SU-DHL-6 (cell line): ENCODE measurements around the gene ICA1.

Source experiments
- H2AFZ ChIP-seq: fragments of 200-600 bp; sonication (generic); 2 replicates; pipeline ENCODE4 v1.6.1; 2014; ENCODE audit warnings: low read depth, mild to moderate bottlenecking, moderate library complexity, mixed read lengths, antibody characterized with exemption, low read length; ENCODE audit not compliant: severe bottlenecking
- H3F3A ChIP-seq: fragments of 200-600 bp; shearing (Covaris generic); 2 replicates; pipeline ENCODE4 v1.6.0; 2016; ENCODE audit warnings: antibody characterized with exemption, mild to moderate bottlenecking; ENCODE audit not compliant: insufficient read depth
- H3K27ac ChIP-seq: fragments of 200-600 bp; sonication (generic); 2 replicates; pipeline ENCODE4 v1.5.1; 2016; ENCODE audit warnings: low read depth, mild to moderate bottlenecking, low read length, moderate library complexity, mixed read lengths
- H3K27me3 ChIP-seq: fragments of 200-600 bp; sonication (generic), shearing (Covaris generic); 2 replicates; pipeline ENCODE4 v1.6.0; 2014; ENCODE audit warnings: mild to moderate bottlenecking, low read length
- H3K36me3 ChIP-seq: fragments of 200-600 bp; sonication (generic); 2 replicates; pipeline ENCODE4 v1.6.1; 2014; ENCODE audit warnings: mild to moderate bottlenecking, low read length, mixed read lengths
- H3K4me2 ChIP-seq: fragments of 300-600, 200-600 bp; shearing (Covaris generic), sonication (generic); 2 replicates; pipeline ENCODE4 v1.6.0; 2014; ENCODE audit warnings: low read length, low read depth, mild to moderate bottlenecking; ENCODE audit not compliant: poor library complexity, severe bottlenecking
- H3K4me3 ChIP-seq: fragments of 200-600 bp; sonication (generic); 2 replicates; pipeline ENCODE4 v1.5.1; 2014; ENCODE audit warnings: antibody characterized with exemption, low read length, mild to moderate bottlenecking, mixed read lengths; ENCODE audit not compliant: insufficient read depth, poor library complexity, severe bottlenecking
- H3K79me2 ChIP-seq: fragments of 200-600 bp; sonication (generic); 2 replicates; pipeline ENCODE4 v1.6.1; 2014; ENCODE audit warnings: mild to moderate bottlenecking, low read length, moderate library complexity; ENCODE audit not compliant: insufficient read depth
- H3K9ac ChIP-seq: fragments of 200-600 bp; sonication (generic); 2 replicates; pipeline ENCODE4 v1.7.0; 2014; ENCODE audit warnings: mild to moderate bottlenecking, low read length
- H3K9me2 ChIP-seq: fragments of 200-600 bp; sonication (generic); replicated peaks from 2 replicates; pipeline ENCODE4 v1.6.1; 2014; ENCODE audit warnings: low read length; ENCODE audit not compliant: insufficient read depth
- H3K9me3 ChIP-seq: fragments of 200-600 bp; sonication (generic); 2 replicates; pipeline ENCODE4 v1.6.1; 2014; ENCODE audit warnings: low read length, mixed read lengths; ENCODE audit not compliant: insufficient read depth
- H4K20me1 ChIP-seq: fragments of 200-600 bp; sonication (generic); 2 replicates; pipeline ENCODE4 v1.6.1; 2014; ENCODE audit warnings: low read depth, mild to moderate bottlenecking, antibody characterized with exemption, low read length, moderate library complexity, mixed read lengths
- EZH2phosphoT487 ChIP-seq: fragments of 200-600 bp; sonication (generic), shearing (Covaris generic); conservative IDR thresholded peaks from 2 replicates; pipeline ENCODE4 v1.6.1; 2018; ENCODE audit warnings: mild to moderate bottlenecking, antibody characterized with exemption, low read length, moderate library complexity, mixed read lengths
- TF ChIP-seq, protein P1 (sequence below): fragments of 200-600 bp; sonication (generic); IDR thresholded peaks from one replicate; pipeline ENCODE4 v1.5.1; 2017; ENCODE audit warnings: antibody characterized with exemption, mild to moderate bottlenecking, low read length, moderate library complexity; ENCODE audit not compliant: insufficient read depth, poor library complexity, severe bottlenecking

The ICA1 gene

DNA sequence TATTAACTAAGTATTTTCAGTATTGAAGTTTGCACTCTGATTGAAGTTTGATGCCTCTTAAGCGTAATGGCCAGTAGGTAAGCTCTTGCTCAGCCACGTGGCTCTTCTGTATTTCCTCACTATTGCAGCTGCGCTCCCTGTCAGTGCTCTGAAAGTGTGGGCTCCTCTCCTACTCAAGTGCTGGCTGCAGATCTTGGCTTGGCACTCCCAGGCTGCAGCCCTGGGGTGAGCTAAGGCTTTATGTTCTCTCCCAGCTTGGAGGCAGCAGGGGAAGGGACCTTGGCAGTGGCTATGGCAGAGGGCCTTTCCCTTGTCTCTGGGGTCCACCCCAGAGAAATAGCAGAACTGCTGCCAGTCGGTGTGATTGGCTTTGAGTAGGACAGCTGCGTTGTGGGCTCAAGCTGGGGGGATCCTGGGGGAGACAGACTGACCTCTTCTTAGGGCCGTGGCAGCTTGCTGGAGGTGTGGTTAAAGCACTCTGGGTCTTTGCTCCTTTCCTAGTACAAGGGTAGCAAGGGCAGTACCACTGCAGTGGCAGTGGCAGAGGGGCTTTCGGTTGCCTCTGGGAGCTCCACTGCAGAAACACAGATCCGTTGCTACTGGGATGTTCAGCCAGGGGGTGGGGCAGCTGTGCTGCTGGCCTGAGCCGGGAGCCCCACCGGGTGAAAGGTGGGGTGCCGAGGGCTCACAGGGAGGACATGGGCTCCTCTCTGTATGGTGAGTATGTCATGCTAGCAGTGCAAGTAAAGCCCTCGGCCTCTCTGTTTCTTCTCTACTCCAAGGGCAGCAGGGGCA, 192.9 kb downstream of the ICA1 start:
- H3K79me2 ChIP-seq, result no peaks in the 10 kb centered on the region
- H3K36me3 ChIP-seq, result no peaks in the 10 kb centered on the region
- H3F3A ChIP-seq, result no peaks in the 10 kb centered on the region

DNA sequence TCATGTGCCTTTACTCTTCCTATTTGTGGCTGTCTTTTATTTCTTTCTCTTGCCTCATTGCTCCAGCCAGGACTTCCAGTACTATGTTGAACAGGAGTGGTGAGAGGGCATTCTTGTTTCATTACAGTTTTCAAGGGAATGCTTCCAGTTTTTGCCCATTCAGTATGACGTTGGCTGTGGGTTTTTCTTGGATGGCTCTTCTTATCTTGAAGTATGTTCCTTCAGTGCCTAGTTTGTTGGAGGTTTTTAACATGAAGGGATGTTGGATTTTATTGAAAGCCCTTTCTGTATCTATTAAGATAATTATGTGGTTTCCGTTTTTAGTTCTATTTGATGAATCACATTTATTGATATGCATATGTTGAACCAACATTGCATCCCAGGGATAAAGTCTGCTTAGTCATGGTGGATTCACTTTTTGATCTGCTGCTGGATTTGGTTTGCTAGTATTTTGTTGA, 196.6 kb downstream of the ICA1 start:
- Histone ChIP-seq H3K79me2 (no peaks in the 10 kb centered on the region), H3K4me2 (no peak overlapping the region), H4K20me1 (no peaks in the 10 kb centered on the region), H3K9me2 (no peaks in the 10 kb centered on the region), H3K4me3 (no peak overlapping the region), H2AFZ (no peak overlapping the region), H3F3A (no peaks in the 10 kb centered on the region), H3K36me3 (no peaks in the 10 kb centered on the region), H3K27ac (no peak overlapping the region), H3K9me3 (no peaks in the 10 kb centered on the region), H3K9ac (no peak overlapping the region), H3K27me3 (no peaks in the 10 kb centered on the region)
- no peak for TF ChIP-seq EZH2phosphoT487
- TF ChIP-seq, protein P1, sequence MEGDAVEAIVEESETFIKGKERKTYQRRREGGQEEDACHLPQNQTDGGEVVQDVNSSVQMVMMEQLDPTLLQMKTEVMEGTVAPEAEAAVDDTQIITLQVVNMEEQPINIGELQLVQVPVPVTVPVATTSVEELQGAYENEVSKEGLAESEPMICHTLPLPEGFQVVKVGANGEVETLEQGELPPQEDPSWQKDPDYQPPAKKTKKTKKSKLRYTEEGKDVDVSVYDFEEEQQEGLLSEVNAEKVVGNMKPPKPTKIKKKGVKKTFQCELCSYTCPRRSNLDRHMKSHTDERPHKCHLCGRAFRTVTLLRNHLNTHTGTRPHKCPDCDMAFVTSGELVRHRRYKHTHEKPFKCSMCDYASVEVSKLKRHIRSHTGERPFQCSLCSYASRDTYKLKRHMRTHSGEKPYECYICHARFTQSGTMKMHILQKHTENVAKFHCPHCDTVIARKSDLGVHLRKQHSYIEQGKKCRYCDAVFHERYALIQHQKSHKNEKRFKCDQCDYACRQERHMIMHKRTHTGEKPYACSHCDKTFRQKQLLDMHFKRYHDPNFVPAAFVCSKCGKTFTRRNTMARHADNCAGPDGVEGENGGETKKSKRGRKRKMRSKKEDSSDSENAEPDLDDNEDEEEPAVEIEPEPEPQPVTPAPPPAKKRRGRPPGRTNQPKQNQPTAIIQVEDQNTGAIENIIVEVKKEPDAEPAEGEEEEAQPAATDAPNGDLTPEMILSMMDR, result no peak

More for the DNA sequence above, 192.9 kb downstream of the ICA1 start:
- Histone ChIP-seq H2AFZ (no peak overlapping the region), H3K4me3 (no peak overlapping the region), H3K9ac (no peak overlapping the region), H3K27ac (no peak overlapping the region), H3K4me2 (no peak overlapping the region), H3K27me3 (no peaks in the 10 kb centered on the region), H4K20me1 (no peaks in the 10 kb centered on the region), H3K9me3 (no peaks in the 10 kb centered on the region), H3K9me2 (no peaks in the 10 kb centered on the region)
- TF ChIP-seq, protein P1, result no peak
- no peak for TF ChIP-seq EZH2phosphoT487

DNA sequence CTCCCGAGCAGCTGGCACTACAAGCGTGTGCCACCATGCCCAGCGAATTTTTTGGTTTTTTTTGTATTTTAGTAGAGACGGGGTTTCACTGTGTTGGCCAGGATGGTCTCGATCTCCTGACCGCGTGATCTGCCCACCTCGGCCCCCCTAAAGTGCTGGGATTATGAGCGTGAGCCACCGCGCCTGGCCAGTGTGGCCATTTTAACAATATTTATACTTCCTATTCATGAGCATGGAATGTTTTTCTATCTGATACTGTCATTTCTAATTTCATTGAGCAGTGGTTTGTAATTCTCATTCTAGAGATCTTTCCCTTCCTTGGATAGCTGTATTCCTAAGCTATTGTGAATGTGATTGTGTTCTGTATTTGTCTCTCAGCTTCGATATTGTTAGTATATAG, 197.1 kb downstream of the ICA1 start:
- Histone ChIP-seq H3K36me3 (no peaks in the 10 kb centered on the region), H3K4me2 (no peak overlapping the region), H3K79me2 (no peaks in the 10 kb centered on the region), H3K9me2 (no peaks in the 10 kb centered on the region), H2AFZ (no peak overlapping the region), H3F3A (no peaks in the 10 kb centered on the region), H3K4me3 (no peak overlapping the region), H3K9ac (no peak overlapping the region), H3K27ac (no peak overlapping the region), H4K20me1 (no peaks in the 10 kb centered on the region), H3K9me3 (no peaks in the 10 kb centered on the region), H3K27me3 (no peaks in the 10 kb centered on the region)
- TF ChIP-seq, protein P1, result no peak
- no peak for TF ChIP-seq EZH2phosphoT487
